Activated T-cell treated with anti-CD3 and anti-CD28 coated beads, Interleukin-2, amount 50 U/mL, for 1 hour (primary cell): Measurements from ENCODE around the gene AKAP13.
A peak's percentile ranks its signal among the peaks of the same experiment; 100 is the strongest.
"Not testable (repeated sequence)": the region's sequence is repeated elsewhere in the genome, so short reads cannot be mapped to it uniquely, and the experiment has no call there.

Experiments used
- DNase-seq: peaks from one replicate; pipeline ENCODE4 v3.0.0-alpha.2; 2020

AKAP13 gene

DNA sequence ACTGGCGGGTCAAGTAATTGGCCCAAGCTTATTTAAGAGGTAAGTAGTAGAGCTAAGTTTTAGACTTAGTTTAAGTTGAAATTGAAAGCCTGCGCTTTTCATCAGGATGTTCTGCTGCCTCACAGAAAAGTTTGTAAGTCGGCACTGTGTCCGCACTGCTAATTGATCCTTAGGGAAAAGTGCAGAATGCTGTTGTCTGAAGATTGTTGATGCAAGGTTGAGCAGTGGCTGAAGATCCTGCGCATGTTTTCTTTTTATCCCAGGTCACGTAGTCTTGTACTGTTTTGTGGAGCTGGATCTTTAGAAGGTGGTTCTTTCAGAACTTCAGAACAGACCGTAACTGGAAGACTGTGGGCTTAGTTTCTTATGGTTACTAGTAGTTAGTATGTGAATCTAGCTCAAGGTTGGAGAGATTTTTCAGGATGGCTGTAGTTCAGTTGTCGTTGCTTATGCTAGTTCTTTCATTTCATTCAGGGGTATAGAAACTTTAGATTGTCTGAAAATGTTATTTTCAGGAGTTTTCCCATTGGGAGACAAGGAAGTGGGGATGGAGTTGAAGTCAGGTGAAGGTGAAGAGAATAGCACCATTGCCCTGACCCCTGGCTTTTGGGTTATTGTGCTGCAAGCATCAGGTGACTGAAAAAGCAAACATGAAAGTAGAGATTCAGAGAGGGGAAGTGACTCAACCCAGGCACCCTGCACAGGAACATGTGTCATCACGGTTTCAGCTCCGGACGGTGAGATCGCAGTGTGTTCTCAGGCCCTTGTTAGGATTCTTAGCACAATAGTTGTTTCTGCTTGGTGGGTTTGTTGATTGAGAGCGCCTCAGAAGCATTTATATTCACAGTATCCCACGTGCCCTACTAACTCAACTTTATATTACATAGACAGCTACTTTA is 32.8 kb downstream of the AKAP13 start:
- peak; percentile 69 for DNase-seq

DNA sequence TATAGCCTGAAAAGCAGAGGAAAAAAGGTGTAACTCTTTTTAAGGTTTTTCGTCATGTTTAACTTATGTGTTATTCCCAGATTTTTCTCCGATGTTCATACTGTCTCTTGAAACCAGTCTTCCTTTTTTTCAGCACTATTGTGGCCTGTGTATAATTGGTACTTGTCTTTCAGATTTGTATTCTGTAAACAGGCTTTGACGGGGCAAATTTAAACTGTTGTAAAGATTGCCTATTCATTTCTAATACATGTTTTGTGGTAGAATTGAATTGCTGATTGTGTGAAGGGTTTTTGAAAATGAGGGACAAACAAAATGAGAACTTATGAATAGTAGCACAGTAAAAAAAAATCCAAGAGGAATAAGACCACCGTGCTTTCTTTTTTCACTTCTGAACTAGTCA is 33.6 kb downstream of the AKAP13 start:
- DNase-seq = no peak

DNA sequence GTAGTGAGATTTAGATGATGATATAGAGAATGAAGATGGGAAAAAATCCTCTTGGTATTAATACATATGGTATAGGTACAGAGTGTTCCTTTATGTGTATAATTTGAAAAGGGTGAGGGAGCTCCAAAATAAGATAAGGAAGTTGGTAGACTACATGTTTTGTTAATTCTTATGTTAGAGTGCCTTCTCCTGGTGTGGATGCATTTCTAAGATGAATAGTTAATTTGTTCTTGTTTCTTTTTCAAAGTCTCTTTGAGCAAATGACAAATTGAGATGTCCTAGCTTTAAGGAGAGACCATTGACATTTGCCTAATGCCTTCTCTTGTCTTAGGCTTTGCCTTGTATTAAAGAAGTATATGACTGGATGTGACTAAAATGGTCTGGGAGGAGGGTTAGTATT is 34.1 kb downstream of the AKAP13 start:
- DNase-seq = no peak

DNA sequence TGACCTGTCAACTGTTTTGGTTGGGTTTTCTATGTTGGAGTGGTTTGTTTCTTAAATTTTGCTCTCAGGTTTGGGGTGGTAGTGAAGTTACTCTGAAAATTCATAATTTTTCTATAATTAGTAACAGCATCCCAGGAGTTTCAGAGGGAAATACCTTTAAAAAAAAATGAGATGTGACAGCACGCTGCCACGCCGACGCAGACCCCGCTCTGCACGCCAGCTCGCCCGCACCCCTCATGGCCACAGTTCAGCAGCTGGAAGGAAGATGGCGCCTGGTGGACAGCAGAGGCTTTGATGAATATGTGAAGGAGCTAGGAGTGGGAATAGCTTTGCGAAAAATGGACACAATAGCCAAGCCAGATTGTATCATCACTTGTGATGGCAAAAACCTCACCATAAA is 34.6 kb downstream of the AKAP13 start:
- no peak for DNase-seq

DNA sequence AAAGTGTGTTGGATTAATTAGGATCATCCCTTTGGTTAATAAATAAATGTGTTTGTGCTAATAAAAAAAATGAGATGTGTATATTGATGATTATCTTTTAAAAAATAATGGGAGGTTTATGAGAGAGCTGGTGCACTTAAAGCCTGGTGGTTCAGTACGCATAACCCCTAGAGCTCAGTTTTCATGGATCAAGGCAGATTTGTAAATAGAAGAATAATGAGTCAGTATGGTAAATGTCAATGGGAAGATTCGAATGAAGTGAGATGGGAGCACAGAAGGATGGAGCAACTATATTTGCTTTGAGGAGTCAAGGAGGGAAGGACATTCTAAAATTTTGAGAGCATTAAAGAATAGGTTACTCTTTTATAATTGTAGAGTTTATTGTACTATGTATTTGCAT is 35.4 kb downstream of the AKAP13 start:
- DNase-seq = no peak

DNA sequence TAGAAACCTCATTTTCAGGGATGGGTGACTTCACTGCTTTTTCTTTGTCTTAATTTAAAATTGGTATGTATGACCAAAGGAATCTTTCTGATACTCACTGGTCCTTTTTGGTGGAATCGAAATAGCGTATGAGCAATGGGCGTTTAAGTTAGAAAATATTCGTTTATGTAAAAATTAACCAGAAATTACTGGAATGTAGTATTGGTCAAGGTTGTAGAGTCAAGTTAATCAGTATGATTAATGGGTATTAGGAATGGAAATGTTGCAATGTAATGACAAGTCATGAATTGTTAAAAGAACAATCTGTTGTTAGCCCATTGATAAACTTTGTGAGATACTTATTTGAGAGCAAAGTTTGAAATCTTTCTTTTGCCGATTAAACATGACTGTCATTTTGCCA is 36.9 kb downstream of the AKAP13 start:
- DNase-seq = no peak

DNA sequence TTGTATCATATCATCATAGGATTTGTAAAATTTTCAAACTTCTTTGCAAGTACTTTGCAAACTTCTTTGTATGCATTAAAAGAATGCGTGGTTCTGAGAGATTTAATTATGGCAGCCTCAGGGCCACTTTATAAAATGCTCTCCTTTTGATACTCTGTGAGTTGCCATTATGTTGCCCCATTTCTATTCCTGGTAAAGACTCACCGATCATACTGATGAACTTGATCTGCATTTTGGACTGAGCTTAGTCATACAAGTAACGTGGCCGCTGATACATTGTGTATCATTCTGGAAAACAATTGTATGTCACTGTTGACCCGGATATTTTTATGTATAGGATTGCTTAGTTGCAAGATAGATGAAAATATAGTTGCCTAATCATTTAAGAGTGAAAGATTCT is 38.8 kb downstream of the AKAP13 start:
- DNase-seq = no peak

DNA sequence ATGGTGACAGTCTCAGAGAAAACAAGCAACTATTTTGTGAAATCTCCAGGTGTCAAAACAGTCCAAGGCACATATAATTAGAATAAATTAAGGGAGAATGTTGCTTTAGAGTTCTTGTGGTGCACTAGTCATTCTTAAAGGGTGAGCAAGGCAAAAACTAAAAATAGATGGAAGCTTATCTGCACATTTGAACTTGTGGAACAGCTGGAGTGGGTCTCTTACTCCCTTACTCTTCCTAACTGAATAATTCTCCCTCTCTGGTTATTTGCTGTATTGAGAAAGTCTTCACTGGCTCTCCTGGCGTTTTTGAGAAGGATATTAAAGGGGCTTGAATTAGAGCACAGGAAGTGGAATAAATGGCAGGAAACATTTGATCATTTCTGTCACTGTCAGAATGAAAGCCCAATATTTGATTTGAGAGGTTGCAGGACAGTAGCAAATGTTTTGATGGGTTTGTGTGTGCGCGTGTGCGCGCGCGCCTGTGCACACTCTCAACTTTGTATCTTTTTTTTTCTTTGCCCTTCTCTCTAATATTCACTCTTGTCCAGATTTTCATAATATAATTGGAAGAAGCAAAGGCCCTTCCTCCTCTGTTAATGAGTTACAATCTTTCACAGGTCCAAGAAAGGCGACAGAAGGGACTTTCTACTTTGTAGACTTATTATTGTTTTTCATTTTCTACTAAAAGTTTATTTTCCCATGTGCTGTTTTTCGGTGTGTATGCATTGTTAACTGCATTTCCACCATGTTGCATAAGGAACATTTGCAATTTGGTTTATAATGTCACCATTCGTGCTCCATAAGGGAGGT is 40.9 kb downstream of the AKAP13 start:
- DNase-seq = no peak

DNA sequence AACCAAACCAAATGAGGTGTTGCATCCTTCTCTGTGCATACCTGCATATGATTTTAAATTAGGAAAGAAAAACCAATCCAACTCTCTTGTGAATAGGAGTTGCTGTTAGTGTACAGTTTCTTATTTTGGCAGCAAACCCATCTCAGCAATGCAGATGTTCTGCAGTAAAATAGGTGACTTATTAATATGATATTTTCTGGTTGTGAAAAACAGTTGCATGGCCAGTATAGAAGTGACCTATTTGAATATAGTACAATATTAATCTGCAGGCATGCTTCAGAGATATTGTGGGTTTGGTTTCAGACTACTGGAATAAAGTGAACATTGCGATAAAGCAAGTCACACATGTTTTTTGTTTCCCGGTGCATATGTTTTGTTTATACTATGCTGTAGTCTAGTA is 42.2 kb downstream of the AKAP13 start:
- DNase-seq = no peak

DNA sequence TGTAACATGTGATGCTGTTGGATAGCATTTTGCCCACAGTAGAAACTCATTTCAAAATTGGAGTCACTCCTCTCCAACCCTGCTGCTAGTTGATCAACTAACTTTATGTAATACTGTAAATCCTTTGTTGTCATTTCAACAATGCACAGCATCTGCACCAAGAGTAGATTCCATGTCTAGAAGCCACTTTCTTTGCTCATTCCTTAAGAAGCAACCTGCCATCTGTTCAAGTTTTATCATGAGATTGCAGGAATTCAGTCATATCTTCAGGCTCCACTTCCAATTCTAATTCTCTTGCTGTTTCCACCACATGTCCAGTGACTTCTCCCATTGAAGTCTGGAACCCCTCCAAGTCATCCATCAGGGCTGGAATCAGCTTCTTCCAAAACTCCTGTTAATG is 42.9 kb downstream of the AKAP13 start:
- no peak for DNase-seq

DNA sequence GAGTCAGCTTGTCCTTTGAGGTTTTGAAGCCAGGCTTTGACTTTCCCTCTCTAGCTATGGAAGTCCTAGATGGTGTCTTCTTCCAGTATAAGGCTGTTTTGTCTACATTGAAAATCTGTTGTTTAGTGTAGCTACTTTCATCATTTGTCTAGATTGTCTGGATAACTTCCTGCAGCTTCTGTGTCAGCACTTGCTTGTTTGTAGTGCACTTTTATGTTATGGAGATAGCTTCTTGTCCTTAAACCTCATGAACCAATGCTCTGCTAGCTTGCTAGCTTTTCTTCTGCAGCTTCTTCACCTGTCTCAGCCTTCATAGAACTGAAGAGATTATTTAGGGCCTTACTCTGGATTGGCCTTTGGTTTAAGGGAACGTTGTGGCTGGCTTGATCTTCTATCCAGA is 43.8 kb downstream of the AKAP13 start:
- DNase-seq = no peak

DNA sequence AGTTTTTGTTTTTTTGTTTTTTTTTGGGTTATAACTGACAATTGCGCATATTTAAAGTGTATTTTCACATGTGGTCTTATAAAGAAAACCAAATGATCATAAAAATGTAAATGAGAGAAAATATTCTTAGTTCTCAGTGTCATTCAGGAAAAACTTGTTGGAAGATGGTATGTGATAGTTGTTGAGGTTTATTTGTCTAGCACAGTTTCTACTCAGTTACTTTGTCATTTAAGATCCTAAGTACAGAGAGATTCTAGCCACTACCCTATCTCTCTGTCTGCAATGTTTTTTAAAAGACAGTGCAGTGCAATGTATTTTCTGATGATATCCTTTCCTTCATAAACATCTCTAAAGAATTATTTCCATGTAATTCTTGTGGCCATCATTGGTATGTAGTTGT is 46.1 kb downstream of the AKAP13 start:
- no peak for DNase-seq

DNA sequence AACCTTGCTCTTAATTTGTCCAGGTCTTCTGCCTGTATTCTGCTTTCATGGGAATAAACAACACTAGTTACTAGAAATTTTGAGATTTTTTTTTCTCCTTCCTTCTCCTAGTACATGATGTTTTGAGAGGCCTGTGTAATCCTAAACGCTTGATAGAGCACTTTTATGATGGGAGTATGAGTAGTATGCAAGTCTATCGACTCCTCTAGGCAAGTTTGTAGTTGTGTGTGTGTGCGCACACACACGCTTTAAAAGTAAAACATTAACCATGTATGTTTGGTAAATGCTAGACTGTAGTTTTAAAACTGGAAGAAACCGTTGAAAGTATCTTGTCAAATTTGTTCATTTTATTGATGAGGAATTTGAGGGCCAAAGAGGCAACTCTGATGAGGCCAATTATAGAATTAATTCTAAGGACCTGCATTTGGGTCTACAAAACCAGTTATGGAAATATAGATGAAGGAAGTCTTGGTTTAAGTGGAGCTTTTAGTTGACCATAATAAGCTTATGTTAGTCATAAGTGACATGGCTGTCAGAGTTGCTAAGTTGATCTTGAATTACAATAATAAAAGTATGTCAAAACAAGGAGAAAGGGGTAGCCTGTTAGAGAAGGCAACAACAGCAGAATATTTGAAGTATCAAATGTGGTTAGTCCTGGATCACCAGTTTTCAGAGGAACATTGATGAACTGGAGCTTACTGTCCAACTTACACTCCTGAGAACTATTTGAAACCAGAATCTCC is 47.1 kb downstream of the AKAP13 start:
- DNase-seq = no peak

DNA sequence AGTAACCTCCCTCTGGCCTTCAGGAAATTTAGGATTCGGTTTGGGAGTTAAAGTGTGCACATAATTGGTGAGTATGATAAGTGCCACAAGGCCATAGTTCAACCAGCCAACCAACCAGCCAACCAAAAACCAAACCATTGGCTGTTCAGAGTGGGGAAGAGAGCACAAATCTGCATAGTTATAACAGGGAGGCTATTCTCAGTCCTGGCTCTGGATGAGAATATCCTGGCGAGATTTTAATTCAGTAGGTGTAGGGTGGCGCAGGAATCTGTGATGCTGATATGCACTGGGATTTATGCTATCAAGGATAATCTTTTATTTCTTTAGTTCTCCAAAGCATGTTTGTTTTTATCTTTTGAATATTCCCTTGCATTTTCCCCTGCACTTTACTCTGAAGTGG is 49.1 kb downstream of the AKAP13 start:
- no peak for DNase-seq

DNA sequence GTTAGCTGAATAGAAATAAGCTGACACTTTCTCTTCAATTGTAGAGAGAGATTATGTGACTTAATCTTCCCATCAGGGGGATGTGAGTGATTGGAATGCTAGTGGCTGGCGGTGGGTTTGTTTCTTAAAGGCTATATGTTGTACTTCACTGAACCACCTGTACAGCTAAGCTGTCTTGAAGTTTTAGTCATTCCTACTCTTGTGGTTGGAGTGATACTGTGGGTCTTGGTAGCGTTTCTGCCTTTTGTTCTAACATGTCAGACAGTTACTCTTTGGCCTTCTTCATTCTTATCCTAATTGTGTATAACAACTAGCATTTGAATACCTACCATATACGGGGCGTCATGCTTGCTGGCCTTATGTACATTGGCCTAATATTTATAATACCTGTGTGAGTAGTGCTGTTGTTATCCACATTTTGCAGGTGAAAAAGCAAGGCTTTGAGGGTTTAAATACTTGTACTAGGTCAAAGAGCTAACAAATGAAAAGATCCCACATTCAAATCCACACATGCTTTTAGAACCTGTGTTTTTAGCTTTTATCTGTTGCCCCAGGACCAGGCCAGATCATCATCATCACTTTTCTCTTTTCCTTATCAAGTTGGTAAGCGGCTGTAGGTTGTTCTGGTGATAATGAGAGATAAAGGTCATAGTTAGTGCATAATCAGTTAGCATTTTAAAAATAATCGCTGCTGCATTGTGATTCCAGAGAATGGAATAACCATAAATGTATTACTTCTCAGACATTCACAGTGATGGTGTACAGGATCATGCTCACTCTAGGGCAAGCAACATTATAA is 50.2 kb downstream of the AKAP13 start:
- no peak for DNase-seq

DNA sequence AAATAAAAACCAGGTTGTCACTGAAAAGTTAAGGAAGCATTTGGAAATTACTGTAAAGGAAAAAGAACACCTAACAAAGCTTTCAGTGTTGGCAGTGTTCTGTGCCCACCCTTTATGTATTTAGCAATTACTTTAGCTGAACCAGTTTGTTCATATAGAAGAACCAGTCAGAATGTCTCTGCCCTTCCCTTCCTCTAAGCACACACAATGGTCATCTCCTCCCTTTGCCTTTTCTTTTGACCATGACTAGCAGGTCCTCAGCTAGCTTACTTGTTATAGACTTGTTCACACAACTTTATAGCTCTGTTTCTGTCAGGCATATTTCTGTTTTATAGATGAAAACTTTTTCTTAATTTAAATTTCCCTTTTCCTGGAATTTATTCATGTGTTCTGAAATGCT is 59.6 kb downstream of the AKAP13 start:
- DNase-seq = no peak

DNA sequence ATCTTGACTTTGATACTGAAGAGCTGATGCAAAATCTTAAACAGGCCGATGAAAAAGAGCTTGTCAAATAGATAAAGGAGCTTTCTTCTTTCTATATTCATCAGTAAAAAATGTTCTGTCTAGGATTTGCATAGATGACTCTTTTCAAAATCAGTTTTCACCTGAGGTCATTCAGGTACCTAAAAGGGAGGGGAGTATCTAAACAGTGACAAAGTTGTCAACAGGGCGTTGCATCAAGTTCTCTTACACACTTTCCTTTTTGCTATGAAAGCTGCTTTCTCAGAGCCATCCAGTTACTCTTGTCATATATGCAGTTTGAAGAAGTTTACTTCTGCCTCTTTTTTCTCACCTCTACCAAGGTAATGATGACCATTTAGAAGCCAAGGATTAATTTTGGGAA is 60.0 kb downstream of the AKAP13 start:
- no peak for DNase-seq

DNA sequence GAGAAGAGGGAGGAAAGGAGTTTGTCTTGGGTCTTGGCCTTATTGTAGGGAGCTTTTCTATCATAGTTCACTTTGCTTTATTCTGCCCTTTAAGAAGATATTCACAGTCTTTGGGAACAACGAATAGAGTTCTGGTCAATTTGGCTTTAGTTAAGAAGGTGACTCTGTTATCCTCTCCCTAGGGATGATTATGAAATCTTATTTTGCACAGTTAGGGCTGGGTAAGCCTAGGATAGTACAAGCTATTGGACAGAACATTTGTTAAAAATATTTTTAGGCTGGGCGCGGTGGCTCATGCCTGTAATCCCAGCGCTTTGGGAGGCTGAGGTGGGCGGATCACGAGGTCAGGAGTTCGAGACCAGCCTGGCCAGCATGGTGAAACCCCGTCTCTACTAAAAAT is 61.5 kb downstream of the AKAP13 start:
- not testable (repeated sequence) for DNase-seq

DNA sequence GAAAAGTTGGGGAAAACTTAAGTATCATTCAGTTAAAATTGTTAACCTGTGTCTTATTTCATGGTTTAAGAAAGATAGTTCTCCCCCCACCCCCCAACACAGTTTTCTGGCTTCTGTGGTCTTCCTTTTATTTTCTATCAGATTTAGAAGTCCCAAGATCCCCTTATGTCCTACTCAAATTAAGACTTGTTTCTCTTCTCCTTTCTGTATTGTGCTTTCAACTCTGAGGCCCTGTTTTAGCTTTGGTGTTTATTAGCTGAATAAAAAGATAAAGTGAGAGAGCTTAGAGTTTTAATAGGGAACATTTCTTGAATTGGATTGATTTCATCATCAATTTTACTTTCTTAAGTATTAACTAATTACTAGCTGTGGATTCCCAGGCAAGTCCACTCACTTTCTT is 62.6 kb downstream of the AKAP13 start:
- DNase-seq = no peak

DNA sequence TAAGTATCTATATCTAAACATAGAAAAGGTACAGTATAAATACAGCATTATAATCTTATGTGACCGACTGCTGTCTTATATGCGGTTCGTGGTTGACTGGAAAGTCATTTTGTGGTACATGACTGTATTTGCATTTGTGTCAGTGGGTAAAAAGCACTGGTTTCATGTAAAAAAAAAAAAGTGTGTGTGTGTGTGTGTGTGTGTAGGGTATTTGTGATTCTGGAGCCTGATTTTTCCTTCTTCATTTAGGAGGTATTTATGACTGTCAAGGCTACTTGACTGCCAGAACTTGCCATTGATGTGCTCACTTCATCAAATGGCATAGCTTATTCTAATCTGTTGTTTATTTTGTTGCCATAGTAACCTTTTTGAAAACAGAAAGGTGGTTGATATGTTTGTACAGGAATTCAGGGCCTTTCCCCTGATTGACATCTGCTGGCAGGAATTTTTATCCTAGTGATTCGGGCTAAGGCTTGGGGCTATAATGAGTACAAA is 63.2 kb downstream of the AKAP13 start:
- no peak for DNase-seq

DNA sequence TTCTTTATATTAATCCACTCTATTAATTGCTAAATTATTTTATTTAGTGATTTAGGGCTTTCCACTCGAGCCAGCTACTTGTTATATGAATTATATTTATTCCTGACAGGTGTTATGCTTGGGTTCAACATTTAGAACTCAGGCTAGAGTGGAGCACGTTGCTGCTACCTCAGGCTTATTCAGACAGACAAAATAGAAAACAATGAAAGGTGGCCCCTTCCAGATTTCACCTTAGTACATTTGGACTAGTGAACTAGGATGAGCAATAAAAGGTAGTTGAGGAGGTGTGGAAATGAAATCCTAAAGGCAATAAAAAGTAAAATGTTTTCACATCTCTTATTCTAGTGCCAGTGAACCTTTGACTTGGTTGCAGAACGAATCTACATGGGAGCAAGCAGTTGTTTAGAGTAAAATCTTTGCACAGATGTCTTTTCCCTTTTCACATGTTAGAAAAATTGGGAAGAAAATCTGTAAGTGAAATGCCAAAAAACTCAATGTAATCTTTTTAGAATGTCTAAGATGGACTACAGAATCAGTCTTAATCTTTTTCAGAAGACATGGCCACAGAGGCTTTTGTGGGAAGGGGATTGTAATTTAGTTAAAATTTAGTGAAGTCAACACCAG is 63.8 kb downstream of the AKAP13 start:
- no peak for DNase-seq

DNA sequence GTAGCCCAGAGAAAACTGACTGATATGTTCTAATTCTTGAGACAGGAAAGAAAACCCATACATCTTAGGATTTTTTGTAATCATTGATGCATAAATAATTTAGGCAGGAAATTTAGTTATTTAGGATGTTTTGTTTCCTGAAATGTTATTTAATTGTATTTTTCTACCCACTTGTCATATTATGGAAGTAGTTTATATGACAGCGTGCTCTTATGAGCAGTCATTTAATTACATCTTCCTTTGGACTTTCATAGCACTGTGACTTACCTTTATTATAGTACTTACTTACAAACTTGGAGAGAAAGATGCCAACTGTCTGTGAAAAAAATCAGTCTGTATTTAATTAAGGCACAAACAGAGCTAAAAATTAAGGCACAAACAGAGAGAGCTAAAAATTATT is 65.0 kb downstream of the AKAP13 start:
- DNase-seq = no peak
